SH-SY5Y (cell line): Measurements from ENCODE around the gene GZMB.

Experiments
- GATA2 ChIP-seq: IDR thresholded peaks from 2 replicates; pipeline ENCODE4 v1.6.1; 2011; ENCODE audit warnings: mild to moderate bottlenecking, low read depth, low read length
- GATA3 ChIP-seq: IDR thresholded peaks from 2 replicates; pipeline ENCODE4 v1.6.1; 2011; ENCODE audit warnings: low read depth, mild to moderate bottlenecking, low read length, moderate library complexity

DNA sequence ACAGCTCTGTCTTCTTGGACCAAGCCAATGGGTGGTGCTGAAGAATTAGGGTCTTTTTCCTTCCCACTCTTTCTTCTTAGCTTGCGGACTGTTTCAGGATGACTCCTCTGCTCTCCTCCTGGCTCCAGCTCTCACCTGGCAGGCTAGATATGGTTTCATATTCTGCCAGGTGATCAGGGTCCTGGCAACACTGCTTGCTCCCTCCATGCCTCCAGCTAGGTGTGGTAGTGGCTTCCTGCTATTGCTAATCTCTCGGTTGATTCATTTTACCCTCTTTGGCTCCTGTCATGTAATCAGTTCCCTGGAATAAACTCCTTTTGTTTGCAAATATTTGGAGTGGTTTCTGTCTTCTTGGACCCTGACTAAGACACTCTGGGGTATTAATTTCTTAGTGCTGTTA lies 20.2 kb downstream of the GZMB start:
- TF ChIP-seq GATA2 (no peak), GATA3 (no peak)
